Stomach (tissue), 9 donors: ENCODE measurements around the gene PLLP. TPM values are rescaled to one million over a fixed set of nuclear protein-coding genes. Genes with fewer than 3 reads are reported as not detected.

Experiments used
- DNase-seq, 2 donors: peaks; one replicate each; pipeline versions ENCODE4 v3.0.0 to v3.0.0-alpha.2; 2013 to 2019
- H3K27ac ChIP-seq, 5 donors: fragments of 200-600 bp in 4 of 5; sonication (generic) in 4 of 5; one replicate each; pipeline ENCODE4 v1.5.1; 2013 to 2019; ENCODE audit warnings: mild to moderate bottlenecking in 1 of 5, moderate library complexity in 1 of 5
- H3K27me3 ChIP-seq, 3 donors: fragments of 200-600 bp; sonication (generic); one replicate each; pipeline ENCODE4 v1.5.1; 2017 to 2019; ENCODE audit warnings: mixed run types in 1 of 3
- H3K36me3 ChIP-seq, 4 donors: fragments of 200-600 bp; sonication (generic); 1 replicate in 3 of 4; 2 replicates in 1 of 4; pipeline ENCODE4 v1.5.1; 2016 to 2019
- H3K4me1 ChIP-seq, 4 donors: fragments of 200-600 bp; sonication (generic); one replicate each; pipeline ENCODE4 v1.5.1; 2016 to 2019
- H3K4me3 ChIP-seq, 4 donors: fragments of 200-600 bp; sonication (generic) in 3 of 4; one replicate each; pipeline ENCODE4 v1.5.1; 2016 to 2019; ENCODE audit warnings: mild to moderate bottlenecking in 1 of 4
- H3K9me3 ChIP-seq, 4 donors: fragments of 200-600 bp; sonication (generic); one replicate each; pipeline ENCODE4 v1.5.1; 2016 to 2019
- CTCF ChIP-seq, 7 experiments: fragments of 450-650 bp in 4 of 7; fragments of 200-600 bp in 3 of 7; sonication (generic) in 3 of 7; IDR thresholded peaks; one replicate each; pipeline ENCODE4 v1.5.1; 2016 to 2019; ENCODE audit warnings: antibody characterized with exemption in 7 of 7, control low read depth in 2 of 7, mild to moderate bottlenecking in 1 of 7
- EP300 ChIP-seq: sonication (generic); formaldehyde crosslinking; IDR thresholded peaks from one replicate; pipeline ENCODE4 v1.6.1; 2017; ENCODE audit warnings: antibody characterized with exemption
- POLR2A ChIP-seq, 4 donors: fragments of 450-650 bp; IDR thresholded peaks; one replicate each; pipeline ENCODE4 v1.6.1; 2016; ENCODE audit warnings: antibody characterized with exemption in 4 of 4, control low read depth in 2 of 4, mild to moderate bottlenecking in 1 of 4, moderate library complexity in 1 of 4
- POLR2AphosphoS5 ChIP-seq, 3 donors: sonication (generic); formaldehyde crosslinking; IDR thresholded peaks; one replicate each; pipeline ENCODE4 v1.6.1; 2016; ENCODE audit warnings: antibody characterized with exemption in 3 of 3
- WGBS, 5 donors: extraction: QIAGEN DNeasy Blood & Tissue Kit in 3 of 5; methylation state at CpG; one replicate each; pipeline versions ENCODE4 v1.1.5 to v1.1.7; 2013 to 2018; 5-methylcytosine and 5-hydroxymethylcytosine counted together
- intact Hi-C: fragments of 100-400 bp; cut with DNase I; formaldehyde crosslinking; loops from one replicate; pipeline ENCODE4 v1.15.1; 2023; ENCODE audit warnings: low total_unique reads
- polyA plus RNA-seq, 3 donors: library from polyadenylated mRNA; stranded (reverse); fragments of 200-250 nt; gene quantifications; one replicate each; pipeline ENCODE4 v1.2.3, GENCODE V29; 2013
- total RNA-seq, 5 donors: library from RNA; depleted of rRNA; stranded (reverse); fragments of >200 nt; gene quantifications; one replicate each; pipeline versions ENCODE4 v1.1.0 to v1.2.3, GENCODE V29; 2014 to 2016
- donor health status: healthy with polysubstance abuse.
- donor health status: Bipolar disorder and iron deficiency.
- donor health status: healthy.

PLLP gene
- total and polyA plus RNA-seq, 8 donors: 27.4 to 190 (median 51.0) TPM

- TF ChIP-seq EP300: no peak
- no peak for TF ChIP-seq POLR2AphosphoS5 (IDR thresholded peaks at IDR 0.05)
- TF ChIP-seq CTCF (IDR thresholded peaks at IDR 0.05): no peak
- no peak for TF ChIP-seq POLR2A (IDR thresholded peaks at IDR 0.05)
- DNase-seq: no peak
- WGBS, 5 donors: 59 to 90% (median 72%) methylated on average over 1 of the region's 1 CpG
- no peaks in the 10 kb centered on the region for H3K27me3 ChIP-seq
- H3K9me3 ChIP-seq: no peaks in the 10 kb centered on the region
- H3K36me3 ChIP-seq: peaks cover 60 to 100% (median 99%) of the 10 kb centered on the region in 4 donors
- intact Hi-C loops: no loop called here
- H3K27ac ChIP-seq: no peak overlapping the region
- H3K4me1 ChIP-seq: no peaks in the 10 kb centered on the region
- no peak overlapping the region for H3K4me3 ChIP-seq
Observed at GRCh38 chr16:57229079-57229478, 55.4 kb downstream of the PLLP start.

GRCh38 chr16:57226701-57227621, 57.5 kb downstream of the PLLP start:
- 90 to 94% (median 91%) methylated on average over 4 of the region's 4 CpGs for WGBS, 5 donors
- Histone ChIP-seq H3K4me1 (no peaks in the 10 kb centered on the region), H3K27ac (no peak overlapping the region), H3K36me3 (peaks cover 61 to 100% (median 99%) of the 10 kb centered on the region in 4 donors), H3K27me3 (no peaks in the 10 kb centered on the region), H3K4me3 (no peak overlapping the region), H3K9me3 (no peaks in the 10 kb centered on the region)
- intact Hi-C loops: no loop called here
- no peak for DNase-seq
- no peak for TF ChIP-seq EP300
- TF ChIP-seq POLR2A (IDR thresholded peaks at IDR 0.05): no peak
- TF ChIP-seq POLR2AphosphoS5 (IDR thresholded peaks at IDR 0.05): no peak
- no peak for TF ChIP-seq CTCF (IDR thresholded peaks at IDR 0.05)

GRCh38 chr16:57225978-57226377, 58.5 kb downstream of the PLLP start:
- peaks cover 63 to 100% (median 99%) of the 10 kb centered on the region in 4 donors for H3K36me3 ChIP-seq

GRCh38 chr16:57224651-57225335, 59.7 kb downstream of the PLLP start:
- H3K9me3 ChIP-seq: no peaks in the 10 kb centered on the region

More at GRCh38 chr16:57225978-57226377, 58.5 kb downstream of the PLLP start:
- intact Hi-C loops: no loop called here
- Histone ChIP-seq H3K27me3 (no peaks in the 10 kb centered on the region), H3K4me1 (no peaks in the 10 kb centered on the region), H3K4me3 (no peak overlapping the region), H3K9me3 (no peaks in the 10 kb centered on the region), H3K27ac (no peak overlapping the region)
- no peak for DNase-seq
- WGBS, 5 donors: 97 to 98% (median 98%) methylated on average over 7 of the region's 7 CpGs
- TF ChIP-seq POLR2A (IDR thresholded peaks at IDR 0.05): no peak

More at GRCh38 chr16:57224651-57225335, 59.7 kb downstream of the PLLP start:
- Histone ChIP-seq H3K36me3 (peaks cover 55 to 100% (median 98%) of the 10 kb centered on the region in 4 donors), H3K4me3 (no peak overlapping the region), H3K27ac (no peak overlapping the region), H3K27me3 (no peaks in the 10 kb centered on the region), H3K4me1 (no peaks in the 10 kb centered on the region)
- DNase-seq: no peak
- TF ChIP-seq POLR2A (IDR thresholded peaks at IDR 0.05): no peak
- no peak for TF ChIP-seq CTCF (IDR thresholded peaks at IDR 0.05)
- TF ChIP-seq POLR2AphosphoS5 (IDR thresholded peaks at IDR 0.05): no peak
- TF ChIP-seq EP300: no peak
- 92 to 98% (median 96%) methylated on average over 6 of the region's 6 CpGs for WGBS, 5 donors
- intact Hi-C loops: no loop called here
